Mononuclear cell (primary cell): Measurements from ENCODE around the gene DLEC1. TPM values are rescaled to one million over a fixed set of nuclear protein-coding genes. Genes with fewer than 3 reads are reported as not detected.
"Not testable (repeated sequence)": the region's sequence is repeated elsewhere in the genome, so short reads cannot be mapped to it uniquely, and the experiment has no call there.

Experiments used
- H3K27me3 ChIP-seq: 2 replicates; pipeline ENCODE4 v1.6.0; 2011; ENCODE audit warnings: low read length, control low read depth; ENCODE audit not compliant: insufficient read depth
- H3K4me1 ChIP-seq: 2 replicates; pipeline ENCODE4 v1.5.1; 2011; ENCODE audit warnings: mild to moderate bottlenecking, low read length, control low read depth; ENCODE audit not compliant: insufficient read depth
- H3K4me3 ChIP-seq: 2 replicates; pipeline ENCODE4 v1.5.1; 2011; ENCODE audit warnings: mild to moderate bottlenecking, low read length, moderate library complexity
- H3K9me3 ChIP-seq: 2 replicates; pipeline ENCODE4 v1.5.1; 2011; ENCODE audit warnings: low read depth, mild to moderate bottlenecking, control low read depth, low read length
- total RNA-seq: library from RNA; depleted of rRNA; stranded (reverse); fragments of >200 nt; gene quantifications from one replicate; pipeline ENCODE4 v1.2.3, GENCODE V29; 2012

Gene DLEC1
- total RNA-seq, 1 donor: 1.7 TPM

- Histone ChIP-seq H3K4me3 (no peak overlapping the region), H3K9me3 (no peaks in the 10 kb centered on the region), H3K27me3 (no peaks in the 10 kb centered on the region)
These were observed 20.6 kb downstream of the DLEC1 start for GRCh38 chr3:38059591-38059990.

GRCh38 chr3:38062809-38063208, 23.8 kb downstream of the DLEC1 start:
- no peaks in the 10 kb centered on the region for H3K27me3 ChIP-seq

More at GRCh38 chr3:38059591-38059990, 20.6 kb downstream of the DLEC1 start:
- H3K4me1 ChIP-seq: no peaks in the 10 kb centered on the region

DNA sequence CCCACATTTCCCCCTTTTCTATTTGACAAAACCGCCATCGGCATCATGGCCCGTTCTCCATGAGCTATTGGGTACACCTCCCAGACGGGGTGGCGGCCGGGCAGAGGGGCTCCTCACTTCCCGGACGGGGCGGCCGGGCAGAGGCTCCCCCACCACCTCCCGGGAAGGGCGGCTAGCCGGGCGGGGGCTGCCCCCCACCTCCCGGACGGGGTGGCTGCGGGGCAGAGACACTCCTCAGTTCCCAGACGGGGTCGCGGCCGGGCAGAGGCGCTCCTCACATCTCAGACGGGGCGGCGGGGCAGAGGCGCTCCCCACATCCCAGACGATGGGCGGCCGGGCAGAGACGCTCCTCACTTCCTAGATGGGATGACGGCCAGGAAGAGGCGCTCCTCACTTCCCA, 25.4 kb downstream of the DLEC1 start:
- H3K4me1 ChIP-seq, H3K4me3 ChIP-seq, H3K27me3 ChIP-seq, H3K9me3 ChIP-seq: not testable (repeated sequence)

More at GRCh38 chr3:38062809-38063208, 23.8 kb downstream of the DLEC1 start:
- Histone ChIP-seq H3K4me3 (no peak overlapping the region), H3K4me1 (peaks cover 1% of the 10 kb centered on the region), H3K9me3 (no peaks in the 10 kb centered on the region)

GRCh38 chr3:38067508-38068233, 28.7 kb downstream of the DLEC1 start:
- H3K27me3 ChIP-seq: no peaks in the 10 kb centered on the region
- no peaks in the 10 kb centered on the region for H3K9me3 ChIP-seq
- H3K4me3 ChIP-seq: no peak overlapping the region
- peaks cover 6% of the 10 kb centered on the region for H3K4me1 ChIP-seq

GRCh38 chr3:38070013-38070412, 31.0 kb downstream of the DLEC1 start:
- no peaks in the 10 kb centered on the region for H3K27me3 ChIP-seq
- H3K9me3 ChIP-seq: no peaks in the 10 kb centered on the region
- peaks cover 6% of the 10 kb centered on the region for H3K4me1 ChIP-seq
- no peak overlapping the region for H3K4me3 ChIP-seq

- not testable (repeated sequence) for H3K27me3 ChIP-seq, H3K4me3 ChIP-seq, H3K4me1 ChIP-seq, H3K9me3 ChIP-seq
These were observed 38.1 kb downstream of the DLEC1 start for GRCh38 chr3:38077073-38077472.

DNA sequence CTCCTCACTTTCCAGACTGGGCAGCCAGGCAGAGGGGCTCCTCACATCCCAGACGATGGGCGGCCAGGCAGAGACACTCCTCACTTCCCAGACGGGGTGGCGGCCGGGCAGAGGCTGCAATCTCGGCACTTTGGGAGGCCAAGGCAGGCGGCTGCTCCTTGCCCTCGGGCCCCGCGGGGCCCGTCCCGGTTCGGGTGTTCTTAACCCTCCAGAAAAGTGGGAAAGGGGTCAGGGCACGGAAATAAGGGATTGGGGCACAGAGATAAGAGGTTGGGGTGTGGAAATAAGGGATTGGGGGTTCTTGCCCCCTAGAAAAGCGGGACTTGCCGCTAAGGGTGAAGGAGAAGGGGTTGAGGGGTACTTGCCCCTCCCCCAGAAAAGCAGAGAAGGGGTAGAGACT, 43.3 kb downstream of the DLEC1 start:
- H3K4me3 ChIP-seq, H3K9me3 ChIP-seq, H3K27me3 ChIP-seq, H3K4me1 ChIP-seq: not testable (repeated sequence)

DNA sequence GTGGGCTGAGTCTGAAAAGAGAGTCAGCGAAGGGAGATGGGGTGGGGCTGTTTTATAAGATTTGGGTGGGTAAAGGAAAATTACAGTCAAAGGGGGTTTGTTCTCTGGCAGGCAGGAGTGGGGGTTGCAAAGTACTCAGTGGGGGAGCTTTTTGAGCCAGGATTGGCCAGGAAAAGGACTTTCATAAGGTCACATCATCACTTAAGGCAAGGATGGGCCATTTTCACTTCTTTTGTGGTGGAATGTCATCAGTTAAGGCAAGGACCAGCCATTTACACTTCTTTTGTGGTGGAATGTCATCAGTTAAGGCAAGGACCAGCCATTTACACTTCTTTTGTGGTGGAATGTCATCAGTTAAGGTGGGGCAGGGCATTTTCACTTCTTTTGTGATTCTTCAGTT, 44.2 kb downstream of the DLEC1 start:
- H3K4me1 ChIP-seq, H3K27me3 ChIP-seq, H3K9me3 ChIP-seq, H3K4me3 ChIP-seq: not testable (repeated sequence)

- no peaks in the 10 kb centered on the region for H3K27me3 ChIP-seq
- H3K9me3 ChIP-seq: peaks cover 4% of the 10 kb centered on the region
- no peak overlapping the region for H3K4me3 ChIP-seq
- no peaks in the 10 kb centered on the region for H3K4me1 ChIP-seq
These were observed 44.9 kb downstream of the DLEC1 start for GRCh38 chr3:38083871-38084333.

- Histone ChIP-seq H3K4me3 (no peak overlapping the region), H3K4me1 (no peaks in the 10 kb centered on the region)
These were observed 45.6 kb downstream of the DLEC1 start for GRCh38 chr3:38084334-38085310.

DNA sequence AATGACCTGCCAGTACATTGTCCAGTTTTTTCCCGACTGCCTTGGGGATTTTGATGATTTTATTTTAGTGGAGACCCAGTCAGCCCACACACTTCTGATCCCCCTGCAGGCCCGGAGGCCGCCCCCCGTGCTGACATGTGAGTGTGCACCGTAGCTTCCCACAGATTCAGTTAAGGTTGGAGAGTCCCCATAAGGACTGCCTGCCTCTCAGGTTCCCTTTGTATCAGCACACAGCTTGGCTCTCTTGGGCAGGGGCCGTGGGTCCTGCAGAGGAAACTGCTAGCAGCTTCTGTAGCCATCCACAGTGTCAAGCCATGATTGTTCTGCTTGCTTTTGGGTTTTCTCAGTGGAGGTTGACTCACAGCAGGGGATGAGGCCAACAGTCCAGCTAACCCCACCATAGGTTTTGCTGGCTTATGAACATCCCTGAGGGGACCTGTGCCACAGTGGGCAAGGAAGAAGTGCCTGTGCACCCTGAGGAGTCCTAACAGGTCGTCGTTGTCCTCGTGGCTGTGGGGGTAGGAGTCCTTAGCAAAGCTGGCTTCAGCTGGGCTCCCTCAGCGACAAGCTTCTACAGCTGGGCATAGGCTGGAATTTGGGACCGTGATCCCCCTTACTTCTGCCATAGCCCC, 46.4 kb downstream of the DLEC1 start:
- H3K4me3 ChIP-seq: no peak overlapping the region
- H3K4me1 ChIP-seq: no peaks in the 10 kb centered on the region
- no peaks in the 10 kb centered on the region for H3K27me3 ChIP-seq
- H3K9me3 ChIP-seq: peaks cover 4% of the 10 kb centered on the region

More at GRCh38 chr3:38084334-38085310, 45.6 kb downstream of the DLEC1 start:
- Histone ChIP-seq H3K27me3 (no peaks in the 10 kb centered on the region), H3K9me3 (peaks cover 4% of the 10 kb centered on the region)

DNA sequence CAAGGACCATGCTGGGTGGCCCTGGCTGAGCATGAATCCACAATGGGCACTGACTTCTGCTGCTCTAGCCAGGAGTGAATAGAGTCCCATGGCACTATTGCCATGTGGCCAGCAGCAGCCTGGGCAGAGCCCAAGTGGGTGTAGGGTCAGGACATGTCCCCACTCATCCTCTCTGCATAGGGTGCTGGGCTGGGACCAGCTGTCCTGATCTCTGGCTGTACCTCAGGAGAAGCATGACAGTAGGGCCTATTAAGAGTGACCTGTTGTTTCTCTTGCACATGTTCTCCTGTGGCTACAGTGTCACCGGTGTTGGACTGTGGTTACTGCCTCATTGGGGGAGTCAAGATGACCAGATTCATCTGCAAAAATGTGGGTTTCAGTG, 46.9 kb downstream of the DLEC1 start:
- no peak overlapping the region for H3K4me3 ChIP-seq

GRCh38 chr3:38086496-38086895, 47.5 kb downstream of the DLEC1 start:
- no peak overlapping the region for H3K4me3 ChIP-seq
- no peaks in the 10 kb centered on the region for H3K4me1 ChIP-seq
- H3K9me3 ChIP-seq: peaks cover 4% of the 10 kb centered on the region
- no peaks in the 10 kb centered on the region for H3K27me3 ChIP-seq

More for the DNA sequence above, 46.9 kb downstream of the DLEC1 start:
- H3K9me3 ChIP-seq: peaks cover 4% of the 10 kb centered on the region
- H3K27me3 ChIP-seq: no peaks in the 10 kb centered on the region
- H3K4me1 ChIP-seq: no peaks in the 10 kb centered on the region

DNA sequence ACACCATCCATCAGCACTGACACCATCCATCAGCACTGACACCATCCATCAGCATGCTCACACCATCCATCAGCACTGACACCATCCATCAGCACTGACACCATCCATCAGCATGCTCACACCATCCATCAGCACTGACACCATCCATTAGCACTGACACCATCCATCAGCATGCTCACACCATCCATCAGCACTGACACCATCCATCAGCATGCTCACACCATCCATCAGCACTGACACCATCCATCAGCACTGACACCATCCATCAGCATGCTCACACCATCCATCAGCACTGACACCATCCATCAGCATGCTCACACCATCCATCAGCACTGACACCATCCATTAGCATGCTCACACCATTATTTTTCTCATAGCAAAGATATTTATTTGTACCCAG, 48.3 kb downstream of the DLEC1 start:
- not testable (repeated sequence) for H3K27me3 ChIP-seq, H3K9me3 ChIP-seq, H3K4me3 ChIP-seq, H3K4me1 ChIP-seq
